Measurements from ENCODE around the gene CYTH3.

DNA sequence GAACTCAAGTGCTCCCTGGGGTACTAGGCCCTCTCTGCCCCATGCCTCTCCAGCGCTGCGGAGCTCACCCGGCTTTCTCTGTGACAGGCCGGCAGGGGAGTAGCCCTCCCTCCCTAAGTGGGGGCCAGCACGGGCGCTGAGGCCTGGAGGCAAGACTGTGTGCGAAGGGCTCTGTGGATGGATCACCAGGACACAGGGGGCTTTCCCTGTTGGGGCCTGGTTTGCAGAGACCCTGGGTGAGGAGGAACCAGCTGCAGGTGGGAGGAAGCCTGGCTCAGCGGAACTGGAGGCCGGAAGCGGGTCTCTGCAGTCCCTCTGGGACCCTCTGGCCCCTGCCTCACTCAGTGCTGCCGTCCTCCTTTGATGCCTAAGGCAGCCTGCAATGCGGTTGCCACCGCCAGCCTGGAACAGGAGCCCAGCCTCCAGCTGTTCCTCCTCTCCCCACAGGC, 106.0 kb downstream of the CYTH3 start:
- TF ChIP-seq, protein P1, sequence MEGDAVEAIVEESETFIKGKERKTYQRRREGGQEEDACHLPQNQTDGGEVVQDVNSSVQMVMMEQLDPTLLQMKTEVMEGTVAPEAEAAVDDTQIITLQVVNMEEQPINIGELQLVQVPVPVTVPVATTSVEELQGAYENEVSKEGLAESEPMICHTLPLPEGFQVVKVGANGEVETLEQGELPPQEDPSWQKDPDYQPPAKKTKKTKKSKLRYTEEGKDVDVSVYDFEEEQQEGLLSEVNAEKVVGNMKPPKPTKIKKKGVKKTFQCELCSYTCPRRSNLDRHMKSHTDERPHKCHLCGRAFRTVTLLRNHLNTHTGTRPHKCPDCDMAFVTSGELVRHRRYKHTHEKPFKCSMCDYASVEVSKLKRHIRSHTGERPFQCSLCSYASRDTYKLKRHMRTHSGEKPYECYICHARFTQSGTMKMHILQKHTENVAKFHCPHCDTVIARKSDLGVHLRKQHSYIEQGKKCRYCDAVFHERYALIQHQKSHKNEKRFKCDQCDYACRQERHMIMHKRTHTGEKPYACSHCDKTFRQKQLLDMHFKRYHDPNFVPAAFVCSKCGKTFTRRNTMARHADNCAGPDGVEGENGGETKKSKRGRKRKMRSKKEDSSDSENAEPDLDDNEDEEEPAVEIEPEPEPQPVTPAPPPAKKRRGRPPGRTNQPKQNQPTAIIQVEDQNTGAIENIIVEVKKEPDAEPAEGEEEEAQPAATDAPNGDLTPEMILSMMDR (IDR thresholded peaks at IDR 0.05; ENCODE audit: insufficient read depth, low read length, poor library complexity, severe bottlenecking), result no peak
- TF ChIP-seq EZH2phosphoT487 (conservative IDR thresholded peaks at IDR 0.05; ENCODE audit: low read length), result no peak

Measured in SU-DHL-6 (cell line).